HepG2 (cell line): ENCODE results near the gene MYO5A. TPM values are rescaled to one million over a fixed set of nuclear protein-coding genes. Genes with fewer than 3 reads are reported as not detected.

Source experiments
- AGO1 ChIP-seq: fragments of 200-400 bp; formaldehyde crosslinking; IDR thresholded peaks from 2 replicates; pipeline ENCODE4 v1.6.1; 2017; ENCODE audit warnings: mild to moderate bottlenecking, low read depth, low read length, moderate library complexity; ENCODE audit not compliant: poor library complexity, severe bottlenecking
- AHR ChIP-seq: IDR thresholded peaks from 2 replicates; pipeline ENCODE4 v1.6.1; 2018; ENCODE audit warnings: missing genetic modification reagents, missing compliant biosample characterization
- ASH2L ChIP-seq: fragments of 300-600, 200-600 bp; sonication (generic); IDR thresholded peaks from 2 replicates; pipeline ENCODE4 v1.7.0; 2017; ENCODE audit warnings: low read depth, mild to moderate bottlenecking, moderate library complexity, mixed read lengths, low read length; ENCODE audit not compliant: insufficient read length
- CEBPG ChIP-seq: IDR thresholded peaks from 2 replicates; pipeline ENCODE4 v1.6.1; 2016
- GATA4 ChIP-seq: sonication (generic); IDR thresholded peaks from 2 replicates; pipeline ENCODE4 v1.6.1; 2016; ENCODE audit warnings: antibody characterized with exemption, low read depth, borderline replicate concordance
- HMG20B ChIP-seq: conservative IDR thresholded peaks from 2 replicates; pipeline ENCODE4 v1.6.1; 2016; ENCODE audit warnings: missing genetic modification reagents, missing compliant biosample characterization
- HNRNPK ChIP-seq: fragments of 200-400 bp; formaldehyde crosslinking; IDR thresholded peaks from 2 replicates; pipeline ENCODE4 v1.6.1; 2018; ENCODE audit warnings: low read length, low read depth, moderate library complexity, mild to moderate bottlenecking; ENCODE audit not compliant: poor library complexity, severe bottlenecking
- KLF13 ChIP-seq: sonication (generic); formaldehyde crosslinking; IDR thresholded peaks from 2 replicates; pipeline ENCODE4 v1.4.0; 2020; ENCODE audit warnings: mild to moderate bottlenecking, missing genetic modification reagents
- KLF9 ChIP-seq: IDR thresholded peaks from 2 replicates; pipeline ENCODE4 v1.6.1; 2016; ENCODE audit warnings: low read depth
- MAFF ChIP-seq: IDR thresholded peaks from 2 replicates; pipeline ENCODE4 v1.6.1; 2011; ENCODE audit warnings: low read depth, low read length, improper control_type of control experiment
- MATR3 ChIP-seq: sonication (generic); formaldehyde crosslinking; IDR thresholded peaks from 2 replicates; pipeline ENCODE4 v1.4.0; 2020; ENCODE audit warnings: missing genetic modification reagents
- MED8 ChIP-seq: sonication (generic); formaldehyde crosslinking; IDR thresholded peaks from 2 replicates; pipeline ENCODE4 v1.8.1; 2023; ENCODE audit warnings: mild to moderate bottlenecking, missing genetic modification reagents; ENCODE audit not compliant: insufficient replicate concordance
- PAWR ChIP-seq: sonication (generic); formaldehyde crosslinking; IDR thresholded peaks from 2 replicates; pipeline ENCODE4 v1.4.0; 2020; ENCODE audit warnings: missing genetic modification reagents, mild to moderate bottlenecking, borderline replicate concordance
- RBM22 ChIP-seq: fragments of 200-400 bp; formaldehyde crosslinking; optimal IDR thresholded peaks from 2 replicates; pipeline ENCODE3; 2017; ENCODE audit warnings: mild to moderate bottlenecking, low read length, moderate library complexity
- REL ChIP-seq: sonication (generic); formaldehyde crosslinking; conservative IDR thresholded peaks from 2 replicates; pipeline ENCODE4 v1.8.0; 2022; ENCODE audit warnings: mild to moderate bottlenecking, missing genetic modification reagents, moderate library complexity
- SRY ChIP-seq: sonication (generic); formaldehyde crosslinking; IDR thresholded peaks from 2 replicates; pipeline ENCODE4 v1.8.0; 2022; ENCODE audit warnings: mild to moderate bottlenecking, missing genetic modification reagents
- SSRP1 ChIP-seq: IDR thresholded peaks from 2 replicates; pipeline ENCODE4 v1.6.1; 2016; ENCODE audit warnings: control low read depth
- XRCC5 ChIP-seq: fragments of 200-400 bp; formaldehyde crosslinking; optimal IDR thresholded peaks from 2 replicates; pipeline ENCODE3; 2017; ENCODE audit warnings: mild to moderate bottlenecking, low read length
- ZBTB3 ChIP-seq: sonication (generic); formaldehyde crosslinking; IDR thresholded peaks from 2 replicates; pipeline ENCODE4 v1.4.0; 2020; ENCODE audit warnings: low read depth, mild to moderate bottlenecking, moderate library complexity, missing genetic modification reagents, borderline replicate concordance
- ZNF567 ChIP-seq: sonication (generic); formaldehyde crosslinking; IDR thresholded peaks from 2 replicates; pipeline ENCODE4 v1.8.1; 2023; ENCODE audit warnings: mild to moderate bottlenecking, missing genetic modification reagents, borderline replicate concordance
- ZNF614 ChIP-seq: IDR thresholded peaks from 2 replicates; pipeline ENCODE4 v1.6.1; 2018; ENCODE audit warnings: missing biosample characterization, missing genetic modification reagents, inconsistent platforms, borderline replicate concordance
- polyA plus RNA-seq, 8 experiments: library from polyadenylated mRNA; depleted of rRNA in 3 of 8; stranded (reverse) in 7 of 8; unstranded in 1 of 8; fragments of >200 nt; fragmentation: Illumina TruSeq in 4 of 8; extraction: Trizol in 4 of 8; gene quantifications; 2 replicates each; pipeline versions ENCODE4 v1.2.1 to v1.2.3, GENCODE V29; 2011 to 2016; ENCODE audit warnings: low read depth in 4 of 8, missing spikeins in 1 of 8, mixed read lengths in 1 of 8; ENCODE audit not compliant: insufficient read depth in 1 of 8
- total RNA-seq, 5 experiments: library from RNA; depleted of rRNA; stranded (reverse); fragments of >200 nt; fragmentation: Illumina TruSeq; extraction: Trizol; gene quantifications; 2 replicates each; pipeline ENCODE4 v1.2.3, GENCODE V29; 2016; ENCODE audit warnings: low read depth in 1 of 5
- TF ChIP-seq, protein P1 (sequence below): sonication (generic); formaldehyde crosslinking; IDR thresholded peaks from 2 replicates; pipeline ENCODE4 v1.9.0; 2021; ENCODE audit warnings: mild to moderate bottlenecking, missing genetic modification reagents
- TF ChIP-seq, protein P2 (sequence below): sonication (generic); formaldehyde crosslinking; IDR thresholded peaks from 2 replicates; pipeline ENCODE4 v1.4.0; 2020; ENCODE audit warnings: mild to moderate bottlenecking, missing genetic modification reagents

Gene MYO5A
- total and polyA plus RNA-seq, 2 of the 13 experiments (the other 11 are each of a cell fraction or from before 2014, with no cell fraction given) = 2.8 to 4.8 TPM

- TF ChIP-seq MATR3 (CRISPR knock-in tag) (no peak), CEBPG (CRISPR knock-in tag) (no peak), ZNF614 (CRISPR knock-in tag) (no peak), RBM22 (no peak), SRY (CRISPR knock-in tag) (no peak; the same call in 1 of the 2 replicates), HNRNPK (no peak), REL (no peak), PAWR (CRISPR knock-in tag) (no peak), ZNF567 (CRISPR knock-in tag) (no peak), MAFF (no peak), MED8 (CRISPR knock-in tag) (no peak), AGO1 (no peak), ZBTB3 (CRISPR knock-in tag) (no peak), AHR (CRISPR knock-in tag) (no peak), KLF13 (CRISPR knock-in tag) (no peak), SSRP1 (CRISPR knock-in tag) (no peak), KLF9 (CRISPR knock-in tag) (no peak), ASH2L (no peak), HMG20B (CRISPR knock-in tag) (0 out of 2 replicates have a peak, but pooled peaks have one; percentile 34), GATA4 (no peak), XRCC5 (no peak)
- TF ChIP-seq, protein P1, sequence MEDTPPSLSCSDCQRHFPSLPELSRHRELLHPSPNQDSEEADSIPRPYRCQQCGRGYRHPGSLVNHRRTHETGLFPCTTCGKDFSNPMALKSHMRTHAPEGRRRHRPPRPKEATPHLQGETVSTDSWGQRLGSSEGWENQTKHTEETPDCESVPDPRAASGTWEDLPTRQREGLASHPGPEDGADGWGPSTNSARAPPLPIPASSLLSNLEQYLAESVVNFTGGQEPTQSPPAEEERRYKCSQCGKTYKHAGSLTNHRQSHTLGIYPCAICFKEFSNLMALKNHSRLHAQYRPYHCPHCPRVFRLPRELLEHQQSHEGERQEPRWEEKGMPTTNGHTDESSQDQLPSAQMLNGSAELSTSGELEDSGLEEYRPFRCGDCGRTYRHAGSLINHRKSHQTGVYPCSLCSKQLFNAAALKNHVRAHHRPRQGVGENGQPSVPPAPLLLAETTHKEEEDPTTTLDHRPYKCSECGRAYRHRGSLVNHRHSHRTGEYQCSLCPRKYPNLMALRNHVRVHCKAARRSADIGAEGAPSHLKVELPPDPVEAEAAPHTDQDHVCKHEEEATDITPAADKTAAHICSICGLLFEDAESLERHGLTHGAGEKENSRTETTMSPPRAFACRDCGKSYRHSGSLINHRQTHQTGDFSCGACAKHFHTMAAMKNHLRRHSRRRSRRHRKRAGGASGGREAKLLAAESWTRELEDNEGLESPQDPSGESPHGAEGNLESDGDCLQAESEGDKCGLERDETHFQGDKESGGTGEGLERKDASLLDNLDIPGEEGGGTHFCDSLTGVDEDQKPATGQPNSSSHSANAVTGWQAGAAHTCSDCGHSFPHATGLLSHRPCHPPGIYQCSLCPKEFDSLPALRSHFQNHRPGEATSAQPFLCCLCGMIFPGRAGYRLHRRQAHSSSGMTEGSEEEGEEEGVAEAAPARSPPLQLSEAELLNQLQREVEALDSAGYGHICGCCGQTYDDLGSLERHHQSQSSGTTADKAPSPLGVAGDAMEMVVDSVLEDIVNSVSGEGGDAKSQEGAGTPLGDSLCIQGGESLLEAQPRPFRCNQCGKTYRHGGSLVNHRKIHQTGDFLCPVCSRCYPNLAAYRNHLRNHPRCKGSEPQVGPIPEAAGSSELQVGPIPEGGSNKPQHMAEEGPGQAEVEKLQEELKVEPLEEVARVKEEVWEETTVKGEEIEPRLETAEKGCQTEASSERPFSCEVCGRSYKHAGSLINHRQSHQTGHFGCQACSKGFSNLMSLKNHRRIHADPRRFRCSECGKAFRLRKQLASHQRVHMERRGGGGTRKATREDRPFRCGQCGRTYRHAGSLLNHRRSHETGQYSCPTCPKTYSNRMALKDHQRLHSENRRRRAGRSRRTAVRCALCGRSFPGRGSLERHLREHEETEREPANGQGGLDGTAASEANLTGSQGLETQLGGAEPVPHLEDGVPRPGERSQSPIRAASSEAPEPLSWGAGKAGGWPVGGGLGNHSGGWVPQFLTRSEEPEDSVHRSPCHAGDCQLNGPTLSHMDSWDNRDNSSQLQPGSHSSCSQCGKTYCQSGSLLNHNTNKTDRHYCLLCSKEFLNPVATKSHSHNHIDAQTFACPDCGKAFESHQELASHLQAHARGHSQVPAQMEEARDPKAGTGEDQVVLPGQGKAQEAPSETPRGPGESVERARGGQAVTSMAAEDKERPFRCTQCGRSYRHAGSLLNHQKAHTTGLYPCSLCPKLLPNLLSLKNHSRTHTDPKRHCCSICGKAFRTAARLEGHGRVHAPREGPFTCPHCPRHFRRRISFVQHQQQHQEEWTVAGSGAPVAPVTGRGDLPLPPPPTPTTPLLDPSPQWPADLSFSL (CRISPR knock-in tag) = no peak
- TF ChIP-seq, protein P2, sequence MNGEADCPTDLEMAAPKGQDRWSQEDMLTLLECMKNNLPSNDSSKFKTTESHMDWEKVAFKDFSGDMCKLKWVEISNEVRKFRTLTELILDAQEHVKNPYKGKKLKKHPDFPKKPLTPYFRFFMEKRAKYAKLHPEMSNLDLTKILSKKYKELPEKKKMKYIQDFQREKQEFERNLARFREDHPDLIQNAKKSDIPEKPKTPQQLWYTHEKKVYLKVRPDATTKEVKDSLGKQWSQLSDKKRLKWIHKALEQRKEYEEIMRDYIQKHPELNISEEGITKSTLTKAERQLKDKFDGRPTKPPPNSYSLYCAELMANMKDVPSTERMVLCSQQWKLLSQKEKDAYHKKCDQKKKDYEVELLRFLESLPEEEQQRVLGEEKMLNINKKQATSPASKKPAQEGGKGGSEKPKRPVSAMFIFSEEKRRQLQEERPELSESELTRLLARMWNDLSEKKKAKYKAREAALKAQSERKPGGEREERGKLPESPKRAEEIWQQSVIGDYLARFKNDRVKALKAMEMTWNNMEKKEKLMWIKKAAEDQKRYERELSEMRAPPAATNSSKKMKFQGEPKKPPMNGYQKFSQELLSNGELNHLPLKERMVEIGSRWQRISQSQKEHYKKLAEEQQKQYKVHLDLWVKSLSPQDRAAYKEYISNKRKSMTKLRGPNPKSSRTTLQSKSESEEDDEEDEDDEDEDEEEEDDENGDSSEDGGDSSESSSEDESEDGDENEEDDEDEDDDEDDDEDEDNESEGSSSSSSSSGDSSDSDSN = 0 out of 2 replicates have a peak, but pooled peaks have one; percentile 10
Measured at GRCh38 chr15:52294881-52295420, 233.7 kb downstream of the MYO5A start (continued).
